Endometrial microvascular endothelial cells (primary cell): Measurements from ENCODE around the gene THSD4. TPM values are rescaled to one million over a fixed set of nuclear protein-coding genes. Genes with fewer than 3 reads are reported as not detected.

Experiments used
- in situ Hi-C: cut with HindIII; loops from 2 replicates; pipeline ENCODE4 v1.10.0; 2017; ENCODE audit warnings: low sequenced_read_pairs, low pct_unique_long_range_greater_than_20kb; ENCODE audit errors: inconsistent ontology term
- total RNA-seq: library from RNA; depleted of rRNA; stranded (reverse); fragments of >200 nt; gene quantifications from one replicate; pipeline ENCODE4 v1.2.3, GENCODE V29; 2015; ENCODE audit errors: inconsistent ontology term

THSD4 gene
- total RNA-seq, 1 donor from 2014 or later = 45.7 TPM

- in situ Hi-C loops = no loop called here
Measured at GRCh38 chr15:71610728-71611552, 495.7 kb downstream of the THSD4 start.

- in situ Hi-C loops = no loop called here
Measured at GRCh38 chr15:71611553-71612396, 496.5 kb downstream of the THSD4 start.

- in situ Hi-C loops = no loop called here
Measured at GRCh38 chr15:71612397-71612722, 497.1 kb downstream of the THSD4 start.

GRCh38 chr15:71612869-71613268 is 497.6 kb downstream of the THSD4 start:
- in situ Hi-C loops = no loop called here

GRCh38 chr15:71623111-71623510 is 507.8 kb downstream of the THSD4 start:
- in situ Hi-C loops = no loop called here

- in situ Hi-C loops = no loop called here
Measured at GRCh38 chr15:71626596-71627088, 511.4 kb downstream of the THSD4 start.

GRCh38 chr15:71627188-71627587 is 511.9 kb downstream of the THSD4 start:
- in situ Hi-C loops = no loop called here

GRCh38 chr15:71627604-71628003 is 512.3 kb downstream of the THSD4 start:
- in situ Hi-C loops = no loop called here

GRCh38 chr15:71628988-71629770 is 513.9 kb downstream of the THSD4 start:
- in situ Hi-C loops = no loop called here

GRCh38 chr15:71629781-71630474 is 514.7 kb downstream of the THSD4 start:
- in situ Hi-C loops = no loop called here

- in situ Hi-C loops = no loop called here
Measured at GRCh38 chr15:71630475-71630809, 515.2 kb downstream of the THSD4 start.

- in situ Hi-C loops = no loop called here
Measured at GRCh38 chr15:71632576-71633195, 517.4 kb downstream of the THSD4 start.

- in situ Hi-C loops = no loop called here
Measured at GRCh38 chr15:71634820-71635560, 519.7 kb downstream of the THSD4 start.

- in situ Hi-C loops = no loop called here
Measured at GRCh38 chr15:71635735-71636134, 520.5 kb downstream of the THSD4 start.

GRCh38 chr15:71638876-71639275 is 523.6 kb downstream of the THSD4 start:
- in situ Hi-C loops = no loop called here

- in situ Hi-C loops = no loop called here
Measured at GRCh38 chr15:71639471-71639870, 524.2 kb downstream of the THSD4 start.

- in situ Hi-C loops = no loop called here
Measured at GRCh38 chr15:71643918-71644317, 528.6 kb downstream of the THSD4 start.
